Smooth muscle cell (in vitro differentiated cells): Measurements from ENCODE around the gene TRIP10. TPM values are rescaled to one million over a fixed set of nuclear protein-coding genes. Genes with fewer than 3 reads are reported as not detected.

ENCODE experiments used
- DNase-seq: peaks from one replicate; lab custom pipeline; 2025; ENCODE audit not compliant: unreplicated experiment; lab: John Stamatoyannopoulos, UW
- H2AFZ ChIP-seq: fragments of 200-600 bp; sonication (generic); 2 replicates; pipeline ENCODE4 v1.6.0; 2016; ENCODE audit warnings: antibody characterized with exemption, low read depth, mild to moderate bottlenecking
- H3F3A ChIP-seq: fragments of 200-600 bp; sonication (generic); 2 replicates; pipeline ENCODE4 v1.6.0; 2017; ENCODE audit warnings: antibody characterized with exemption, low read depth
- H3K27ac ChIP-seq: fragments of 200-600 bp; sonication (generic); 2 replicates; pipeline ENCODE4 v1.5.1; 2016; ENCODE audit warnings: low read depth, mild to moderate bottlenecking
- H3K27me3 ChIP-seq: fragments of 200-600 bp; sonication (generic); 2 replicates; pipeline ENCODE4 v1.6.1; 2016; ENCODE audit warnings: low read depth, mild to moderate bottlenecking
- H3K36me3 ChIP-seq: fragments of 200-600 bp; sonication (generic); 2 replicates; pipeline ENCODE4 v1.5.1; 2016; ENCODE audit warnings: low read depth
- H3K4me1 ChIP-seq: fragments of 200-600 bp; sonication (generic); 2 replicates; pipeline ENCODE4 v1.5.1; 2016; ENCODE audit warnings: low read depth
- H3K4me2 ChIP-seq: fragments of 200-600 bp; sonication (generic); 2 replicates; pipeline ENCODE4 v1.6.0; 2016; ENCODE audit warnings: mild to moderate bottlenecking
- H3K4me3 ChIP-seq: fragments of 200-600 bp; sonication (generic); 2 replicates; pipeline ENCODE4 v1.5.1; 2016; ENCODE audit warnings: mild to moderate bottlenecking
- H3K79me2 ChIP-seq: fragments of 200-600 bp; sonication (generic); 2 replicates; pipeline ENCODE4 v1.6.0; 2016; ENCODE audit warnings: low read depth, mild to moderate bottlenecking
- H3K9ac ChIP-seq: fragments of 200-600 bp; sonication (generic); 2 replicates; pipeline ENCODE4 v1.6.0; 2016; ENCODE audit warnings: low read depth
- H3K9me3 ChIP-seq: fragments of 200-600 bp; sonication (generic); replicated peaks from 2 replicates; pipeline ENCODE4 v1.5.1; 2016; ENCODE audit warnings: low read depth
- H4K20me1 ChIP-seq: fragments of 200-600 bp; sonication (generic); 2 replicates; pipeline ENCODE4 v1.6.0; 2016; ENCODE audit warnings: low read depth
- CTCF ChIP-seq: fragments of 200-600 bp; sonication (generic); IDR thresholded peaks from 2 replicates; pipeline ENCODE4 v1.5.1; 2017; ENCODE audit warnings: borderline replicate concordance, mild to moderate bottlenecking, antibody characterized with exemption; ENCODE audit not compliant: insufficient read depth, poor library complexity, severe bottlenecking
- WGBS: methylation state at CpG from one replicate; pipeline ENCODE4 v1.1.7; 2016; ENCODE audit warnings: low lambda C conversion rate; 5-methylcytosine and 5-hydroxymethylcytosine counted together
- polyA plus RNA-seq: library from polyadenylated mRNA; unstranded; fragments of >200 nt; fragmentation: Nextera tagmentation; extraction: Ambion mirVana; gene quantifications from 2 replicates; pipeline ENCODE4 v1.2.1, GENCODE V29; 2016
- total RNA-seq: library from RNA; depleted of rRNA; stranded (reverse); fragments of >200 nt; gene quantifications from 2 replicates; pipeline ENCODE4 v1.2.3, GENCODE V29; 2014

The TRIP10 gene
- total and polyA plus RNA-seq, 2 experiments from 2014 or later = 55.0 to 67.8 TPM

DNA sequence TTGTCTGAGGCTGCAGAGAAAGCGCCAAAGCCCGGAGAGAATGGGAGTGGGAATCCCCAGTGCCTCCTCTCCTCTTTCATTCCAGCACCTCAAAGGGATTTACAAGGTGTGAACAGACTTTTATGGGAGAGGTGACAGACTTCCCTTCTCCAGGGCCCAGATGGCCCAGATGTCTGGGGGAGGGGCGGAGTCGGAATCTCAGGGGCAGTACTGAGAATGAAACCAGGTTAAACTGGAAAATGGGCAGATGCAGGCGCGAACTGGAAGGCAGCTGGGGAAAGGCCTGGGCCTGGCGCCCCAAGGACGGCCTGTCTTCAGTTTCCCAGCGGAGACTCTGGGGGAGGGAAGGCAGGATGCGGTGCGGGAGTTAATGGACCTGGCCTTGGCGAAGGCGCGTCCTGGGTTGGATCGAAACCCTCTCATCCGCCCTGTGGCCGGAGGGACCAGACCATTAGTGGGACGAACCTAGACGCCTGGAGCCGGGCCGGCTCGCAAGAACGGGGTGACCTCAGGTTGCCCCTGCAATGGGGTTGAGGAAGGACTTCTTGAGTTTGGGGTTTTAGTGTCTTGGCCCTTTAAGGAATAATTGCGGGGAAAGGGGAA lies 592 bp upstream of the TRIP10 start:
- Histone ChIP-seq H3K4me1 (peaks cover 49% of the 10 kb centered on the region), H3K79me2 (peaks cover 28% of the 10 kb centered on the region), H3K4me2 (peak overlapping the region; percentile 80), H3K9me3 (no peaks in the 10 kb centered on the region), H3K9ac (peak overlapping the region; percentile 29), H3K27ac (peak overlapping the region; percentile 69), H3F3A (peaks cover 30% of the 10 kb centered on the region), H3K27me3 (no peaks in the 10 kb centered on the region), H2AFZ (peak overlapping the region; percentile 86), H3K36me3 (no peaks in the 10 kb centered on the region), H3K4me3 (peak overlapping the region; percentile 47), H4K20me1 (peaks cover 26% of the 10 kb centered on the region)
- 4% methylated on average over 24 of the region's 24 CpGs for WGBS
- no peak for TF ChIP-seq CTCF
- DNase-seq = peak; percentile 63

DNA sequence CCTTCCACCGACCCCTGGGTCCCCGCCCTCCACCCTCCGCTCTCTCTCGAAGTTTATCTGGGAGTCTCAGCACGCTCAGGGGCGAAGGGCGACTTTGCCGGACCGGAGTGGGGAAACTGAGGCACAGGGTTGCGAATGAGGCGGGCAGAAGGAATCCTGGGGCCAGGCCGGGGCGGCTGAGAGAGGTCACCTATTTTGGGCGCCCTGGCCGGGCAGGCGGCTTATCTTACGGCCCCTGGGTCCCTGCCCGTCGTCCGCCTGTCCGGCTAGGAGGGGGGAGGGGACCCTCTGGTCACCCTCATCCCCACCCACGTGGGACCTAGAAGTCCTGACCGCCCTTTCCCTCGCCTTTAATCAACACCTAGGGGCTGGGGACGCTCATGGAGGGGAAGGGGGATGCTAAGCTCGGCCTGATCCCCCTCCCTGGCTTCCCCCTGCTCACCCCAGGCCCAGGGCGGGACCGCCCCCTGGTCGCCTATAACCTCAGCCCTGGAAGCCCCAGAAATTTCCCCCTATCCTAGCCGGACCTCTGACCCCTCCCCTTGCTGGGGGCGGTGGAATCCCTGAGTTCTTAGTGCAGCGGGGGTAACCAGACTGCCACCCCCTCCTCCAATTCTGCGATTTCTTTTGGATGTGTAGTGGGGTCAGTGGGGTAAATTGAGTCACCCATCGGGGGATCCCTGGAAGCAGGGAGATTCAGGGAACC lies 556 bp downstream of the TRIP10 start:
- no peak for DNase-seq
- Histone ChIP-seq H2AFZ (peak overlapping the region; percentile 52), H3K9me3 (no peaks in the 10 kb centered on the region), H3F3A (peaks cover 30% of the 10 kb centered on the region), H3K4me1 (peaks cover 60% of the 10 kb centered on the region), H4K20me1 (peaks cover 36% of the 10 kb centered on the region), H3K79me2 (peaks cover 28% of the 10 kb centered on the region), H3K27ac (peak overlapping the region; percentile 79), H3K9ac (peak overlapping the region; percentile 81), H3K4me2 (peak overlapping the region; percentile 93), H3K4me3 (peak overlapping the region; percentile 92), H3K36me3 (no peaks in the 10 kb centered on the region), H3K27me3 (no peaks in the 10 kb centered on the region)
- TF ChIP-seq CTCF = no peak
- under 1% methylated on average over 20 of the region's 34 CpGs for WGBS

DNA sequence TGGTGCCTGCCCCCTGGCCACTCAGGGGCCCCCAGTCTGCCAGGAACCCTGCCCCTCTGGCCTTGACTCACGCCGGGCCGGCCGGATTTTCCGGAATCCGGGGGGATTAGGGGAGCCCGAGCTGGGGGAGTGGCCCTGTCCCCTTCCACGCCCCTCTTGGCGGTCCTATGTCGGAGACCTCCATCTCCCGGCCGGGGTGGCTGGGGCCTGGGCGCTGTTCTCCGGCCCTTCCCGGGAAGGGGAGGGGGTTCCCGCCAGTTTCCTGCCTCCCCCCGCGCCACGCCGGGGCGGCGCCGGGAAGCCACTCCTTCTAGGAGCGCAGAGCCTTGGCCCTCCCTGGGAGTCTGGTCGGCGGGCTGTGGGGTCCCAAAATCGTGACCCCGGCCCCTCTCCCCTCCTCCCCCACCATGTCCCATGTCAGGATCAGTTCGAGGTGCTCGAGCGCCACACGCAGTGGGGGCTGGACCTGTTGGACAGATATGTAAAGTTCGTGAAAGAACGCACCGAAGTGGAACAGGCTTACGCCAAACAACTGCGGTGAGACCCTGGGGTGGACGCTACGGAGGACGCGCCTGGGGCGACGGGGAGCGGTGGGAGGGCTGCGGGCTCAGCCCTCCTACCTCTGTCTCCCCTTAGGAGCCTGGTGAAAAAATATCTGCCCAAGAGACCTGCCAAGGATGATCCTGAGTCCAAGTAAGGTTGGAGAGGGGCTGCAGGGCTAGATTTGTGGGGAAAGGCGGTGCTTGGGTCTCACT lies 1.3 kb downstream of the TRIP10 start:
- 2% methylated on average over 39 of the region's 46 CpGs for WGBS
- Histone ChIP-seq H3K9ac (peak overlapping the region; percentile 81), H3K79me2 (peaks cover 28% of the 10 kb centered on the region), H3K4me2 (peak overlapping the region; percentile 93), H3K9me3 (no peaks in the 10 kb centered on the region), H3K4me1 (peaks cover 60% of the 10 kb centered on the region), H3F3A (peaks cover 27% of the 10 kb centered on the region), H3K36me3 (no peaks in the 10 kb centered on the region), H3K4me3 (peak overlapping the region; percentile 92), H3K27ac (peak overlapping the region; percentile 79), H3K27me3 (no peaks in the 10 kb centered on the region), H4K20me1 (peaks cover 43% of the 10 kb centered on the region), H2AFZ (peak overlapping the region; percentile 31)
- TF ChIP-seq CTCF = no peak
- DNase-seq = peak; percentile 58
